ENCODE measurements around the gene KLHL2.

Gene KLHL2

GRCh38 chr4:165288226-165288625 lies 80.9 kb downstream of the KLHL2 start:
- TF ChIP-seq, protein P1, sequence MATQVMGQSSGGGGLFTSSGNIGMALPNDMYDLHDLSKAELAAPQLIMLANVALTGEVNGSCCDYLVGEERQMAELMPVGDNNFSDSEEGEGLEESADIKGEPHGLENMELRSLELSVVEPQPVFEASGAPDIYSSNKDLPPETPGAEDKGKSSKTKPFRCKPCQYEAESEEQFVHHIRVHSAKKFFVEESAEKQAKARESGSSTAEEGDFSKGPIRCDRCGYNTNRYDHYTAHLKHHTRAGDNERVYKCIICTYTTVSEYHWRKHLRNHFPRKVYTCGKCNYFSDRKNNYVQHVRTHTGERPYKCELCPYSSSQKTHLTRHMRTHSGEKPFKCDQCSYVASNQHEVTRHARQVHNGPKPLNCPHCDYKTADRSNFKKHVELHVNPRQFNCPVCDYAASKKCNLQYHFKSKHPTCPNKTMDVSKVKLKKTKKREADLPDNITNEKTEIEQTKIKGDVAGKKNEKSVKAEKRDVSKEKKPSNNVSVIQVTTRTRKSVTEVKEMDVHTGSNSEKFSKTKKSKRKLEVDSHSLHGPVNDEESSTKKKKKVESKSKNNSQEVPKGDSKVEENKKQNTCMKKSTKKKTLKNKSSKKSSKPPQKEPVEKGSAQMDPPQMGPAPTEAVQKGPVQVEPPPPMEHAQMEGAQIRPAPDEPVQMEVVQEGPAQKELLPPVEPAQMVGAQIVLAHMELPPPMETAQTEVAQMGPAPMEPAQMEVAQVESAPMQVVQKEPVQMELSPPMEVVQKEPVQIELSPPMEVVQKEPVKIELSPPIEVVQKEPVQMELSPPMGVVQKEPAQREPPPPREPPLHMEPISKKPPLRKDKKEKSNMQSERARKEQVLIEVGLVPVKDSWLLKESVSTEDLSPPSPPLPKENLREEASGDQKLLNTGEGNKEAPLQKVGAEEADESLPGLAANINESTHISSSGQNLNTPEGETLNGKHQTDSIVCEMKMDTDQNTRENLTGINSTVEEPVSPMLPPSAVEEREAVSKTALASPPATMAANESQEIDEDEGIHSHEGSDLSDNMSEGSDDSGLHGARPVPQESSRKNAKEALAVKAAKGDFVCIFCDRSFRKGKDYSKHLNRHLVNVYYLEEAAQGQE (IDR thresholded peaks at IDR 0.05; ENCODE audit: insufficient replicate concordance, low read depth), result no peak
- no peak for TF ChIP-seq POLR2AphosphoS5 (IDR thresholded peaks at IDR 0.05; ENCODE audit: low read depth)
- TF ChIP-seq SPI1 (IDR thresholded peaks at IDR 0.05; ENCODE audit: borderline replicate concordance, low read depth), result no peak
- TF ChIP-seq, protein P2, sequence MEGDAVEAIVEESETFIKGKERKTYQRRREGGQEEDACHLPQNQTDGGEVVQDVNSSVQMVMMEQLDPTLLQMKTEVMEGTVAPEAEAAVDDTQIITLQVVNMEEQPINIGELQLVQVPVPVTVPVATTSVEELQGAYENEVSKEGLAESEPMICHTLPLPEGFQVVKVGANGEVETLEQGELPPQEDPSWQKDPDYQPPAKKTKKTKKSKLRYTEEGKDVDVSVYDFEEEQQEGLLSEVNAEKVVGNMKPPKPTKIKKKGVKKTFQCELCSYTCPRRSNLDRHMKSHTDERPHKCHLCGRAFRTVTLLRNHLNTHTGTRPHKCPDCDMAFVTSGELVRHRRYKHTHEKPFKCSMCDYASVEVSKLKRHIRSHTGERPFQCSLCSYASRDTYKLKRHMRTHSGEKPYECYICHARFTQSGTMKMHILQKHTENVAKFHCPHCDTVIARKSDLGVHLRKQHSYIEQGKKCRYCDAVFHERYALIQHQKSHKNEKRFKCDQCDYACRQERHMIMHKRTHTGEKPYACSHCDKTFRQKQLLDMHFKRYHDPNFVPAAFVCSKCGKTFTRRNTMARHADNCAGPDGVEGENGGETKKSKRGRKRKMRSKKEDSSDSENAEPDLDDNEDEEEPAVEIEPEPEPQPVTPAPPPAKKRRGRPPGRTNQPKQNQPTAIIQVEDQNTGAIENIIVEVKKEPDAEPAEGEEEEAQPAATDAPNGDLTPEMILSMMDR (IDR thresholded peaks at IDR 0.05; ENCODE audit: insufficient read depth, low read length), result no peak
- no peak for TF ChIP-seq GABPA (IDR thresholded peaks at IDR 0.05; ENCODE audit: low read depth)
- no peak overlapping the region for H3K27ac ChIP-seq (replicated peaks)
- no peak overlapping the region for H3K4me3 ChIP-seq (replicated peaks; ENCODE audit: insufficient read depth, low read length)
- no peaks in the 10 kb centered on the region for H3K27me3 ChIP-seq (ENCODE audit: insufficient read depth, poor library complexity, severe bottlenecking)
- DNase-seq (ENCODE audit: low read depth in 1 of 2, low spot score in 1 of 2), result no peak

- Histone ChIP-seq H3K4me3 (replicated peaks; ENCODE audit: insufficient read depth, low read length) (no peak overlapping the region), H3K27ac (replicated peaks) (no peak overlapping the region), H3K27me3 (ENCODE audit: insufficient read depth, poor library complexity, severe bottlenecking) (no peaks in the 10 kb centered on the region)
- no peak for DNase-seq (ENCODE audit: low read depth in 1 of 2, low spot score in 1 of 2)
- TF ChIP-seq, protein P2 (IDR thresholded peaks at IDR 0.05; ENCODE audit: insufficient read depth, low read length), result no peak
- TF ChIP-seq POLR2AphosphoS5 (IDR thresholded peaks at IDR 0.05; ENCODE audit: low read depth) (no peak), SPI1 (IDR thresholded peaks at IDR 0.05; ENCODE audit: borderline replicate concordance, low read depth) (no peak), GABPA (IDR thresholded peaks at IDR 0.05; ENCODE audit: low read depth) (no peak)
- TF ChIP-seq, protein P1 (IDR thresholded peaks at IDR 0.05; ENCODE audit: insufficient replicate concordance, low read depth), result no peak
These were observed 81.5 kb downstream of the KLHL2 start for GRCh38 chr4:165288639-165289422.

- Histone ChIP-seq H3K27me3 (ENCODE audit: insufficient read depth, poor library complexity, severe bottlenecking) (no peaks in the 10 kb centered on the region), H3K4me3 (replicated peaks; ENCODE audit: insufficient read depth, low read length) (no peak overlapping the region), H3K27ac (replicated peaks) (no peak overlapping the region)
- DNase-seq (ENCODE audit: low read depth in 1 of 2, low spot score in 1 of 2), result no peak
- TF ChIP-seq SPI1 (IDR thresholded peaks at IDR 0.05; ENCODE audit: borderline replicate concordance, low read depth), result no peak
- TF ChIP-seq, protein P2 (IDR thresholded peaks at IDR 0.05; ENCODE audit: insufficient read depth, low read length), result no peak
- no peak for TF ChIP-seq GABPA (IDR thresholded peaks at IDR 0.05; ENCODE audit: low read depth)
- no peak for TF ChIP-seq POLR2AphosphoS5 (IDR thresholded peaks at IDR 0.05; ENCODE audit: low read depth)
- TF ChIP-seq, protein P1 (IDR thresholded peaks at IDR 0.05; ENCODE audit: insufficient replicate concordance, low read depth), result no peak
These were observed 82.0 kb downstream of the KLHL2 start for GRCh38 chr4:165289423-165289785.

Data from HL-60 (cell line).